Fibroblast of skin of back (primary cell): ENCODE data around the gene TMEM222.
A peak's percentile ranks its signal among the peaks of the same experiment; 100 is the strongest.

Experiments used
- DNase-seq: peaks from one replicate; pipeline ENCODE4 v3.0.0-alpha.2; 2013

TMEM222 gene

DNA sequence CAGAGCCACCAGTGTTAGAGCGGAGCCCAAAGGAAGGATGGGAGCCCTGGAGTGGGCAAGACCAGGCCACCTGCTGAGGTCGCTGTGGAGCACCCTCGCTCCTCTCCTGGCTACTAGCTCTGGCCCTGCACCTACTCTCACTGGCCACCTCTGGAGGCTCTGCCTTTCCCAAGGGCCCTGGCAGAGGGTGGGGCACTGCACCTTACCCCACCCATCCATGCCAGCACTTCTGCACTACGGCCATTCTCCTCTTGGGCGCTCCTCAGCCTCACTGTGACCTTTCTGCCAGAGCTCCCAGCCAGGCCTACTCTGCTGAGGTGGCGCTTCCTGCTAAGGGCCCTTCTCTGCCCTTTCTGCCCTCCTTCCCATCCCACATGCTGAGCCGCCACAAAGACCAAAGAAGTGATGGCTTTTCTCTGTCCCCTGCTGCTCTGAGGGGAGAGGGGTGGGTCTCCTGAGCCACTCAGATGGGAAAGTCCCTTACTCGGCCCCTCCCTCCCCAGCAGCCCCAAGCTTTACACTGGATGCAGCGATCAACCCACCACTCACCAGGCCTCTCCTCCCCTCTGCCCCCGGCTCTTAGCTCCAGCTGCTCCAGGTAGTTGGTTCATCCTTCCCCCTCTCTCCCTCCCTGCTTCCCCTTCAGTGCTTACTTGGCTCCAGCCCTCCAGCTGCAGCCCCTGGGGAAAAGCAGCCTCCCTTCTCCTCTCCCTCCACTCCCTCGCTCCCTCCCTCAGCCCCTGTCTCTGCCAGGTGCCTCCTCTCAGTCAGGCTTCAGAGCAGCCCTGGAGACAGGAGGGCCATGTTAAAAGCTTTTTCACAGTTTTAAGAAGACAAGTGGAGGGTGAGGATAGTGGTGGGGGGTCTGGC, 14.8 kb upstream of the TMEM222 start:
- no peak for DNase-seq

GRCh38 chr1:27307874-27308598, 13.9 kb upstream of the TMEM222 start:
- DNase-seq, result no peak

- no peak for DNase-seq
These were observed 7.8 kb upstream of the TMEM222 start for GRCh38 chr1:27314169-27314568.

DNA sequence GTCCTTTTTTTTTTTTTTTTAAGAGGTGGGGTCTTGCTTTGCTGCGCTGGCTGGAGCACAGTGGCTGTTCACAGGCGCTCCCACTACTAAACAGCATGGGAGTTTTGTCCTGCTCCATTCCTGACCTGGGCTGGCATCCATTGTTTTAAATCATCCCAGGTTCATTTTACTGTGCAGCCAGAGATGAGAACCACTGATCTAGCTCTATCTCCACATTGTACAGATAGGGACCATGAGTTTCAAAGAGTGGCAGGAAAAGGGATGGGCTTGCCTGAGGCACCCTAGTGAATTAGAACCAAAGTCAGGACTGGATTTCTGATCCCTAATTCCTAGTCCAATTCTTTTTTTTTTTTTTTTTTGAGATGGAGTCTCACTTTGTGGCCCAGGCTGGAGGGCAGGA, 7.2 kb upstream of the TMEM222 start:
- DNase-seq, result no peak

DNA sequence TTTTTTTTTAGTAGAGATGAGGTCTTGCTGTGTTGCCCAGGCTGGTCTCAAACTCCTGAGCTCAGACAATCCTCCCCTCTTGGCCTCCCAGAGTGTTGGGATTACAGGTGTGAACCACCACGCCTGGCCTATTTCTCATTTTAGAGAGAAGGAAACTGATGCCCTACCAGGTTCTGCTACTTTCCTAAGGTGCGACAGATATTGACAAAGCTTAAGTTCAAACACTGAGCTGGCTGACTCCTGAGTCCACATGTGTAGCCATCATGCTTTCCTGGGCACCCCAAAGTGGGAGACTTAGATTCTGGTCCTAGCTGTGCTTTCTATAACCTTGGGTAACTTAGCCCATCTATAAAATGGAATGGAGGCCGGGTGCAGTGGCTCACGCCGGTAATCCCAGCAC, 5.1 kb upstream of the TMEM222 start:
- no peak for DNase-seq

- DNase-seq, result no peak
These were observed 3.8 kb upstream of the TMEM222 start for GRCh38 chr1:27318136-27318535.

DNA sequence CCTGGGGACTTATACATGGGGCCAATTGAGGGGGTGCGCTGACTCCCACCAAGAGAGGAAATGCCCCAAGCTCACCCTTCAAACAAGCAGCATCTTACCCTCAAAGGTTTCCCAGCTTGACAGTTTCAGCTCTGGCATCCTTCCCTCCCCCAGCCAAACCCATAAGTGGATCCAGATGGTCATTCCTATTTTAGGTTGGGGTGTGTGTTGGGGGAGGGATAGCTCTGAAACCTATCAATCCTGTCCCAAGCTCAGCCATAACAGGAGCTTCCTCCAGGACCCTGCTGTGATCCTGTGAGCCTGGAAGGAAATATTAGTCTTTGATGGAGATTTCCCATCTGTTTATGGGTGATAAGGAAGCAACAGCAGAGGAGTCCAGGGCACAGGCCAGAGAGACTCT, 3.4 kb upstream of the TMEM222 start:
- DNase-seq, result peak; percentile 42

- no peak for DNase-seq
These were observed 742 bp downstream of the TMEM222 start for GRCh38 chr1:27322569-27323240.

GRCh38 chr1:27325286-27325685, 3.3 kb downstream of the TMEM222 start:
- DNase-seq, result no peak

GRCh38 chr1:27327964-27328363, 6.0 kb downstream of the TMEM222 start:
- DNase-seq, result no peak

DNA sequence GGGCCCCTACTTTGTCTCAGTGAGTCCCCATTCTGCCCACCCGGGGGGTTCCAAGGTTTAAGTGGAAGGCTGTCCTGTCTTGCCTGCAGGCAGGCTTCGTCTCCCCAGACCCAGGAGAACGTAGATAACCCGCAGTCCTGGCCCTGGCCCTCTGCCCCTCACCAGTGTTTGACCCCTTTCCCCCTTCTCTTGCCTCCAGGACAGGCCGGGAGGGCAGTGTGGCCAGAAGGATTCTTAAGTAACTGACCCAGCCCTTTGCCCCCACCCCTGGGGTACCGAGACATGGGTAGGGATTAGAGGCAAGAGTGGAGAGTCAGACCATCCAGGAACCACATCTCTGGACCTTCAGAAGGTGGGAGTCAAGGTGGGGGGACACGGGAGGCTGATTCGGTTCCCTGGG, 8.8 kb downstream of the TMEM222 start:
- DNase-seq, result no peak

DNA sequence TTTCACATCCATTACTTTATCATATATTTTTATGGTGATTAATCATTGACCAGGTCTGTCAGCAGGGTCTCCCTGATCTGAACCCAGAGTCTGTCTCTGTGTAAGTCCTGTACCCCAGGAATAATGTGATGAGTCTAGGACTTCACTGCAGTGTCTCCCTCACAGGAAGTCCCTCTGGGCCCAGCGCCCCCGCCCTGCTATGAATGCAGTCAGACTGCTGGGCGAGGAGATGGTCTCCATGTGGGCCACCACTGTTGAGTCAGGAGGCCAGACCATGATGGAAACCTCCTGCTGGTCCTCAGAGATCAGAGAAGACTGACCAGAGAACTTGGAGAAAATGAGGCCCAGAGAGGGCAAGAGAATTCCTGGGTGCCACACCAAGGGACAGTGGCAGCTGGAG, 9.5 kb downstream of the TMEM222 start:
- no peak for DNase-seq

- no peak for DNase-seq
These were observed 10.0 kb downstream of the TMEM222 start for GRCh38 chr1:27331922-27332321.

DNA sequence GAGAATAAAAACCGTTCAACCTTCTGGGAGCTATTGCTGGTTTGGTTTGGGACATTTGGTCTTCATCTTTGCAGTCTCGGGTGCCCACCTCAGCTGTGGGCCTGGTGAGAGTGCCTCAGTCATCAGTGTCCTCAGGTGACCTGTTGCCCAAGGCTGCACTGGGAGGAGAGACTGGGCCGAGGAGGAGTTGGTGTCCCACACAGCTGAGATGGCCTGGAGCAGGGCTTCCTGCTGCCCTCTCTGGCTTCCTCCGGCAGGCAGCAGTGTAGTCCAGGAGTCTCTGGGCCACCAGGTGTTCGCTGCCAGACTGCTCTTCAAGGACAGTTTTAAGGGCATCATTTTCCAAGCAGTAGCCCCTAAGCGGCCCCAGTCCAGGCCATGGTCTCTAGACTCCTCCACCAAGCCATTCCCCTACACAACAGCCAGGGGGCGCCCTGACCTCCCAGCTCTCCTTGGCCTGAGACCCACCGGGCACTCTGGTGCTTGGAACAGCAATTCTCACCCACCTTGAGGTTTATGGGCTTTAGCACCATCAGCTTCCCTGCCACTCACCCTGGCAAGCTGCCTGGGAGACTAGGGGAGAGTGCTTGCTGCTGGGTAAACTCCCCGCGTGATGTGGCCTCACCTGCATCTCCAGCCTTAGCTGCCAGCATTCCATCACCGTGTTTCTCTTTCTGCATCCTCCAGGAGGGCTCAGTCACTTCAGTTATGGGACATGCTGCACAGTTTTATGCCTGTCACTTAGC, 10.7 kb downstream of the TMEM222 start:
- DNase-seq, result peak; percentile 33

GRCh38 chr1:27333717-27334279, 11.8 kb downstream of the TMEM222 start:
- no peak for DNase-seq

- DNase-seq, result no peak
These were observed 13.8 kb downstream of the TMEM222 start for GRCh38 chr1:27335506-27336422.

DNA sequence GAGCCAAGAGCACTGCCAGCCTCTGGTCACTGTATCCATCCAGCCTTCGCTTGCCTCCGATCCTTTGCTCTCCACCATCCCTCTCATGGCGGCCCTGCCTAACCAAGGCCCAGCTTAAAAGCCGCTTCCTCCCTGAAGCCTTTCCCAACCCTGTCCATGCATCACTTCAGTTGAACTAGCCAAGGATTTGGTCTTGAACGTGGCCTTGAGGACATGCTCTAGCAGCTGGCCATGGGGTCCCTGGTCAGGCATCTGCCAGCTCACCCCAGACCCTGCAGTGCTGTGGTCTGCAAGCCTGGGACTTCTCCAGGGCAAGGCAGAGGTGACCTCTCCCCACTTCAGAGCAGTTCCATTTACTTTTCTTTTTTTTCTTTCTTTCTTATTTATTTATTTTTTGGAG, 14.8 kb downstream of the TMEM222 start:
- DNase-seq, result no peak

GRCh38 chr1:27338751-27339150, 16.8 kb downstream of the TMEM222 start:
- DNase-seq, result no peak

DNA sequence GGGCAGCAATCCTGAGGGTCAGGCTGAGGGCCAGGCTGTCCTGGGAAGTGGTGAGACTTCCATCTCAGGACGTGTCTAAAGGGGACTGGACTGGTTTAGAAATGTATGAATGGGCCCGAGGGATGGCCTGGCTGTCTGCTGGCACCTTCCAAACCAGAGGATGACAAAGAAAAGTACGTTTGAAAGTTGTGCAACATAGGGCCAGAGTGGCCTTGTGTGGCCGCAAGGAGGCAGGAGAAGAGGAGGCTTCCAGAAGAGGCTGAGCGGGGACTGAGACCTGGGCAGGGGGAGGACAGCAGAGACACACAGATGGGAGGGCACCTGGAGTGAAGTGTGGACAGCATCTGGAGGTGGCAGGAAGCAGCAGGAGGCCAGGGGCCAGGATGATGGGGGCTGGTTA, 17.2 kb downstream of the TMEM222 start:
- no peak for DNase-seq

DNA sequence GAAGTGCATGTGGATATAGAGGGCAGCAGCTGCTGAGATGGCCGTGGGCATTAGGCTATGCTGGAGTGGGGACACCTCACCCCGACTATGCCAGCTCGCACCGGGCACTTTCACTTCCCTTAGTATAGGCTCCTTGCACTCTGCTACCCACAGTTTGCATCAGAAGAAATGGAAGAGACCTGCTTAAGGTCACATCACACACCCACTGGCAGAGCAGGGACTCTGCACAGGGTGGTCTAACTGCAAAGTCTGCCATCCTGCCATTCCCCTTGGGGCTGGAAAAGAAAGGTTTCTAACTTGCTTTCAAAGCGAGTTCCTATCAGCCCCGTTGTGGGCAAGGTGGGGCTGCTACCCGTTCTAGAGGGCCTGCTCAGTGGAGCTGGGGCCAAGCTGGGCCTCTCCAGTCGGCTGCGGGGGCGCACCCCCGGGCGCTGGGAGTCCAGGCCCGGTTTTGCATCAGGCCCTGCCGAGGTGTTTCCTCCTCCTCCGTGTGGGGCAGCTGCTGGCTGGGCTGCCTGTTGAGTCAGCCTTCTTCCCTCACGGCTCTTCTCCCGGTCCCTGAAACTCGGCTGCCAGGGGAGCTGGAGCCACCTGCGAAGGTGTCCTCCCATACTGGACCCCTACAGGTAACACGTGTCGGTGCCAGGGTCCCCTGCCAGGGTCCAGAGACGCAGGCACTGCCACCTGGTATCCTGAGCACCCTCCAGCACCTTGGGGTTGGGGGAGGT, 19.7 kb downstream of the TMEM222 start, which contains the start of gene SYTL1:
SYTL1 (plus strand) TSS at position 498 of the 728 bp plus-strand sequence. CDS start 3,313 bp downstream, outside the sequence.
- DNase-seq, result peak; percentile 75
